GM12864 (cell line): ENCODE data around the gene MRPL49.
"Not testable (repeated sequence)": the region's sequence is repeated elsewhere in the genome, so short reads cannot be mapped to it uniquely, and the experiment has no call there.

Experiments used
- DNase-seq: peaks from one replicate; pipeline ENCODE4 v3.0.0-alpha.2; 2011; ENCODE audit warnings: low read depth
- H3K4me3 ChIP-seq: 2 replicates; pipeline ENCODE4 v1.5.1; 2011; ENCODE audit warnings: mild to moderate bottlenecking, low read depth, low read length, control low read depth
- TF ChIP-seq, protein P1 (sequence below): IDR thresholded peaks from 2 replicates; pipeline ENCODE4 v1.5.1; 2011; ENCODE audit warnings: low read depth, mild to moderate bottlenecking, moderate library complexity, low read length, control low read depth, inconsistent platforms; ENCODE audit errors: missing control alignments

MRPL49 gene

DNA sequence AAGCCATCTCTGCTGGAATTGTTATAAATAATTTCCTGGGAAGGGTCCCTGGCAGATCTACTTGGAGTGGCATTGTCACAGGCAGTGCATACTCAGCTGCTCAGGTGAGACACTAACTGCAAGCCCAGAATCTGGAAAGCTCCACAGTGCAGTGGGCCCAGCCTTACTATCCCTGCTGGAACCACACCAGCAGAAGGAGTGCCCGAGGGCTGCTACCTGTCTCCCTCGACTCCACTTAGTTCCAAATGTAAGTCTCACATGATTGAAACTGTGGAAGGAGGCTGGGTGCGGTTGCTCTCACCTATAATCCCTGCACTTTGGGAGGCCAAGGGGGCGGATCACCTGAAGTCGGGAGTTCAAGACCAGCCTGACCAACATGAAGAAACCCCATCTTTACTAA is 26.5 kb downstream of the MRPL49 start:
- TF ChIP-seq, protein P1, sequence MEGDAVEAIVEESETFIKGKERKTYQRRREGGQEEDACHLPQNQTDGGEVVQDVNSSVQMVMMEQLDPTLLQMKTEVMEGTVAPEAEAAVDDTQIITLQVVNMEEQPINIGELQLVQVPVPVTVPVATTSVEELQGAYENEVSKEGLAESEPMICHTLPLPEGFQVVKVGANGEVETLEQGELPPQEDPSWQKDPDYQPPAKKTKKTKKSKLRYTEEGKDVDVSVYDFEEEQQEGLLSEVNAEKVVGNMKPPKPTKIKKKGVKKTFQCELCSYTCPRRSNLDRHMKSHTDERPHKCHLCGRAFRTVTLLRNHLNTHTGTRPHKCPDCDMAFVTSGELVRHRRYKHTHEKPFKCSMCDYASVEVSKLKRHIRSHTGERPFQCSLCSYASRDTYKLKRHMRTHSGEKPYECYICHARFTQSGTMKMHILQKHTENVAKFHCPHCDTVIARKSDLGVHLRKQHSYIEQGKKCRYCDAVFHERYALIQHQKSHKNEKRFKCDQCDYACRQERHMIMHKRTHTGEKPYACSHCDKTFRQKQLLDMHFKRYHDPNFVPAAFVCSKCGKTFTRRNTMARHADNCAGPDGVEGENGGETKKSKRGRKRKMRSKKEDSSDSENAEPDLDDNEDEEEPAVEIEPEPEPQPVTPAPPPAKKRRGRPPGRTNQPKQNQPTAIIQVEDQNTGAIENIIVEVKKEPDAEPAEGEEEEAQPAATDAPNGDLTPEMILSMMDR: no peak
- no peak for DNase-seq
- no peak overlapping the region for H3K4me3 ChIP-seq

DNA sequence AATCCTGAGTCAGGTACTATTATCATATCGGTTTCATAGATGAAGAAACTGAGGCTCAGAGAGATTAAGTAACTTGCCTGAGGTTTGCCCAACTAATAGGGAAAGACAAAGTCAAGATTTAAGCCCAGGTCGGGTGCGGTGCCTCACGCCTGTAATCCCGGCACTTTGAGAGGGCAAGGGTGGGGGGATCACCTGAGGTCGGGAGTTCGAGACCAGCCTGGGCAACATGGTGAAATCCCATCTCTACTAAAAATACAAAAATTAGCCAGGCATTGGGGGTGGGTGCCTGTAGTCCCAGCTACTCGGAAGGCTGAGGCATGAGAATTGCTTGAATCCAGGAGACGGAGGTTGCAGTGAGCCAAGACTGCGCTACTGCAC is 28.0 kb downstream of the MRPL49 start:
- H3K4me3 ChIP-seq, DNase-seq: not testable (repeated sequence)

DNA sequence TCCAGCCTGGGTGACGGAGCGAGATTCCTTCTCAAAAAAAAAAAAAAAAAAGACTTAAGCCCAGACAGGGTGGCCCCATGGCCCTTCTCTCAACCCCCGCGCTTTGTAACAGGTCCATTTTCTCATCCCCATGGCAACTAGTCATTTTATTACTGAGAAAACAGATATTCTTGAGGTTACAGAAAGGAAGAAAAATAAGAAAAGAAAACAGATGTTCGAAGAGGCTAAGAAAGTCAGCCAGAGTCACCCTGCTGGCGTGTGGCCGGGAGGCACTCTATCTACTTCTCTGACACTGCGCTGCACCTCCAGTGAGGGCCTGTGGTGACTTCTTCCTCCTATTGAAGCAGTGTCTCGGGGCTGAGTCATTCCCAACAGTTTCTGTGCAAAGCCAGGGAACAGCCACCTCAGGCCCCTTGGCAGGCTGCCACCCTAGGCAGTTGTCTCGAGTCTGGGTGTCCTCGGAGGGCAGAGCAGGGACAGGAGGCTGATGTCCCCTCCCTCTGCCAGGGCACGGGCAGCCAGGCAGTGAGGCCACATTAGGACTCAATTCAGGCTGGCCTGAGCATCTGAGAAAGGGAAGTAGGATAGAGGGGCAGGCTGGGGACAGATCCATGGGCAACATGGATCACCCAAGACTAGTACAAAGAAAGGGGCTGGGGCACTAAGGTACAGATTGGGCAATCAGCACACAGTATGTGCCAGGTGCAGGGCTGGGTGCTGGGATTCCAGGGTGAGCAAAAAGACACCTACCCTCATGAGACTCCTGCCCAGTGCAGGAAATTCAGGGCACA is 28.6 kb downstream of the MRPL49 start:
- TF ChIP-seq, protein P1: no peak
- DNase-seq: no peak
- H3K4me3 ChIP-seq: no peak overlapping the region

DNA sequence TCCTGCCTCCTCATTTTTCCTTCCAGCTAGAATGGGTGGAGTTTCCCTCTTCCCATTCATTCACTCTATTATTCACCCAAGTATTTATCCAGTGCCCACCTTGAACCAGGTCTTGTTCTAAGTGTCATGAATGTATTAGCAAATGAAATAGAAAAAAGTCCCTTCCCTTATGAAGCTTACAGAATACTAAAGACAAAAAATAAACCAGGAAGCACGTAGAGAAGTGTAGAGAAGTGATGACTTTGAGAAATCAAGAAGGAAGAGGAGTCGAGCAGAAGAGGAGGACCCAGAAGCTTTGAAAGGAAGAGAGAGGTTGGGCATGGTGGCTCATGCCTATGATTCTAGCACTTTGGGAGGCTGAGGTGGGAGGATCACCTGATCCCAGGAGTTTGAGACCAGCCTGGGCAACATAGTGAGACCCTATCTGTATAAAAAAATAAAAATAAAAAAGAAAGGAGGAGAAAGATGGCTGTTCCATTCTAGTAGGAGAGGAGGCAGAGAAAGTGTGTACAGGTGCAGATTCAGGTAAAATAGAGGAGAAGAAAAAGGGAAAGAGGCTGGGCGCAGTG is 29.3 kb downstream of the MRPL49 start:
- no peak overlapping the region for H3K4me3 ChIP-seq
- TF ChIP-seq, protein P1: no peak
- no peak for DNase-seq

DNA sequence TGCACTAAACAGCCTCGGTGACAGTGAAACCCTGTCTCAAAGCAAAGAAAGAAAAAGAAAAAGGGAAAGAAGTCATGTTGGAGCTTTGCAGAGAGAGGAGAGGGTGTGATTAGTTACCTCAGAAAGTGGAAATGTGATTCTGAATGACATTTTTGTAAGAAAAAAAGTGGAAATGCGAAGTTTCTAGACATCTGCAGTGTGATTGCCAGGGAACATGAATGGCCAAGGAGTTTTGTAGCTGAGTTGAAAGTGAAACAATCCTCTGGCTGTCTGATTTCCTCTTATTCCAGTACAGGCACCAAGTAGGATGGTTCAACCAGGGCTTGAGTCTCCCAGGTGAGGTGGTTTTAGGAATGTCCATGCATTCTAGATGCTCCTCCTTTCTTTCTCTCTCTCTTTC is 30.0 kb downstream of the MRPL49 start:
- DNase-seq: no peak
- TF ChIP-seq, protein P1: no peak
- no peak overlapping the region for H3K4me3 ChIP-seq

DNA sequence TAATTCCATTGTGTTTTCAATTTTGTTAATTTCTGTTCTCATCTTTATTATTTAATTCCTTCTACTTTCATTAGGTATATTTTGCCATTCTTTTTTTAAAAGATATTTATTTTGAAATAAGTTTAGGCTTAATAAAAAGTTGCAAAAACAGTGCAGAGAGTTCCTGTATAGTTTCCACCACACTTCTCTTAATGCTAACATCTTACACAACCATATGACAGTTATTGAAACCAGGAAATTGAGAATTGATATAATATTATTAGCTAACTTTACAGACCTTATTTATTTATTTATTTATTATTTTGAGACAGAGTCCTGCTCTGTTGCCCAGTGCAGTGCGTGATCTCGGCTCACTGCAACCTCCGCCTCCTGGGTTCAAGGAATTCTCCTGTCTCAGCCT is 34.1 kb downstream of the MRPL49 start:
- TF ChIP-seq, protein P1: no peak
- no peak for DNase-seq
- no peak overlapping the region for H3K4me3 ChIP-seq

DNA sequence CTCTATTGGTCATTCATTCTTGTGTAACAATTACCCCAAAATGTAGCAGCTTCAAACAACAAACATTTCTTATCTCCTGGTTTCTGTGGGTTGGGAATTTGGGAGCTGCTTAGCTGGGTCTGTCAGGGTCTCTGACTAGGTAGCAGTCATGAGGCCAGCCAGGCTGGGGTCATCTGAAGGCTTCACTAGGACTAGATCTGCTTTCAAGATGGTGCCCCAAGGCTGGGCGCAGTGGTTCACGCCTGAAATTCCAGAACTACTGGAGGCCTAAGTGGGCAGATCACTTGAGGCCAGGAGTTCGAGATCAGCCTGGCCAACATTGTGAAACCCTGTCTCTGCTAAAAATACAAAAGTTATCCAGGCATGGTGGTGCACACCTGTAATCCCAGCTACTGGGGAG is 34.8 kb downstream of the MRPL49 start:
- no peak for DNase-seq
- H3K4me3 ChIP-seq: no peak overlapping the region
- TF ChIP-seq, protein P1: no peak
